Esophagus muscularis mucosa (tissue), 3 donors: ENCODE measurements around the gene DPP9.

ENCODE experiments used
- CTCF ChIP-seq, 3 experiments: fragments of 200-600 bp in 2 of 3; fragments of 450-650 bp in 1 of 3; sonication (generic) in 2 of 3; IDR thresholded peaks; one replicate each; pipeline ENCODE4 v1.5.1; 2017 to 2019; ENCODE audit warnings: antibody characterized with exemption in 3 of 3, mild to moderate bottlenecking in 2 of 3, moderate library complexity in 1 of 3
- POLR2A ChIP-seq: fragments of 450-650 bp; IDR thresholded peaks from one replicate; pipeline ENCODE4 v1.6.1; 2017; ENCODE audit warnings: antibody characterized with exemption, moderate library complexity, mild to moderate bottlenecking, low read depth
- POLR2AphosphoS5 ChIP-seq, 2 donors: sonication (generic); formaldehyde crosslinking; IDR thresholded peaks; one replicate each; pipeline ENCODE4 v1.6.1; 2017; ENCODE audit warnings: antibody characterized with exemption in 2 of 2

GRCh38 chr19:4635754-4636116, 87.9 kb downstream of the DPP9 start:
- TF ChIP-seq CTCF (IDR thresholded peaks at IDR 0.05) (no peak), POLR2AphosphoS5 (IDR thresholded peaks at IDR 0.05) (no peak), POLR2A (no peak)
